Smooth muscle cell (in vitro differentiated cells): ENCODE results near the gene FAM8A1. TPM values are rescaled to one million over a fixed set of nuclear protein-coding genes. Genes with fewer than 3 reads are reported as not detected.

ENCODE experiments used
- DNase-seq: peaks from one replicate; lab custom pipeline; 2025; ENCODE audit not compliant: unreplicated experiment; lab: John Stamatoyannopoulos, UW
- H2AFZ ChIP-seq: fragments of 200-600 bp; sonication (generic); 2 replicates; pipeline ENCODE4 v1.6.0; 2016; ENCODE audit warnings: antibody characterized with exemption, low read depth, mild to moderate bottlenecking
- H3F3A ChIP-seq: fragments of 200-600 bp; sonication (generic); 2 replicates; pipeline ENCODE4 v1.6.0; 2017; ENCODE audit warnings: antibody characterized with exemption, low read depth
- H3K27ac ChIP-seq: fragments of 200-600 bp; sonication (generic); 2 replicates; pipeline ENCODE4 v1.5.1; 2016; ENCODE audit warnings: low read depth, mild to moderate bottlenecking
- H3K27me3 ChIP-seq: fragments of 200-600 bp; sonication (generic); 2 replicates; pipeline ENCODE4 v1.6.1; 2016; ENCODE audit warnings: low read depth, mild to moderate bottlenecking
- H3K36me3 ChIP-seq: fragments of 200-600 bp; sonication (generic); 2 replicates; pipeline ENCODE4 v1.5.1; 2016; ENCODE audit warnings: low read depth
- H3K4me1 ChIP-seq: fragments of 200-600 bp; sonication (generic); 2 replicates; pipeline ENCODE4 v1.5.1; 2016; ENCODE audit warnings: low read depth
- H3K4me2 ChIP-seq: fragments of 200-600 bp; sonication (generic); 2 replicates; pipeline ENCODE4 v1.6.0; 2016; ENCODE audit warnings: mild to moderate bottlenecking
- H3K4me3 ChIP-seq: fragments of 200-600 bp; sonication (generic); 2 replicates; pipeline ENCODE4 v1.5.1; 2016; ENCODE audit warnings: mild to moderate bottlenecking
- H3K79me2 ChIP-seq: fragments of 200-600 bp; sonication (generic); 2 replicates; pipeline ENCODE4 v1.6.0; 2016; ENCODE audit warnings: low read depth, mild to moderate bottlenecking
- H3K9ac ChIP-seq: fragments of 200-600 bp; sonication (generic); 2 replicates; pipeline ENCODE4 v1.6.0; 2016; ENCODE audit warnings: low read depth
- H3K9me3 ChIP-seq: fragments of 200-600 bp; sonication (generic); replicated peaks from 2 replicates; pipeline ENCODE4 v1.5.1; 2016; ENCODE audit warnings: low read depth
- H4K20me1 ChIP-seq: fragments of 200-600 bp; sonication (generic); 2 replicates; pipeline ENCODE4 v1.6.0; 2016; ENCODE audit warnings: low read depth
- WGBS: methylation state at CpG from one replicate; pipeline ENCODE4 v1.1.7; 2016; ENCODE audit warnings: low lambda C conversion rate; 5-methylcytosine and 5-hydroxymethylcytosine counted together
- polyA plus RNA-seq: library from polyadenylated mRNA; unstranded; fragments of >200 nt; fragmentation: Nextera tagmentation; extraction: Ambion mirVana; gene quantifications from 2 replicates; pipeline ENCODE4 v1.2.1, GENCODE V29; 2016
- total RNA-seq: library from RNA; depleted of rRNA; stranded (reverse); fragments of >200 nt; gene quantifications from 2 replicates; pipeline ENCODE4 v1.2.3, GENCODE V29; 2014
- TF ChIP-seq, protein P1 (sequence below): fragments of 200-600 bp; sonication (generic); IDR thresholded peaks from 2 replicates; pipeline ENCODE4 v1.5.1; 2017; ENCODE audit warnings: borderline replicate concordance, mild to moderate bottlenecking, antibody characterized with exemption; ENCODE audit not compliant: insufficient read depth, poor library complexity, severe bottlenecking

FAM8A1 gene
- total and polyA plus RNA-seq, 2 experiments from 2014 or later, result 11.8 to 33.2 TPM

- H3K4me3 ChIP-seq, result no peak overlapping the region
- 94% methylated on average over 5 of the region's 5 CpGs for WGBS
- H3K4me2 ChIP-seq, result no peak overlapping the region
- H3F3A ChIP-seq, result no peaks in the 10 kb centered on the region
- no peaks in the 10 kb centered on the region for H3K27me3 ChIP-seq
- H3K9ac ChIP-seq, result no peak overlapping the region
- no peak overlapping the region for H3K27ac ChIP-seq
- peaks cover 14% of the 10 kb centered on the region for H4K20me1 ChIP-seq
- H3K9me3 ChIP-seq, result no peaks in the 10 kb centered on the region
- H3K4me1 ChIP-seq, result no peaks in the 10 kb centered on the region
- DNase-seq, result no peak
- no peak overlapping the region for H2AFZ ChIP-seq
- H3K79me2 ChIP-seq, result peaks cover 14% of the 10 kb centered on the region
- TF ChIP-seq, protein P1, sequence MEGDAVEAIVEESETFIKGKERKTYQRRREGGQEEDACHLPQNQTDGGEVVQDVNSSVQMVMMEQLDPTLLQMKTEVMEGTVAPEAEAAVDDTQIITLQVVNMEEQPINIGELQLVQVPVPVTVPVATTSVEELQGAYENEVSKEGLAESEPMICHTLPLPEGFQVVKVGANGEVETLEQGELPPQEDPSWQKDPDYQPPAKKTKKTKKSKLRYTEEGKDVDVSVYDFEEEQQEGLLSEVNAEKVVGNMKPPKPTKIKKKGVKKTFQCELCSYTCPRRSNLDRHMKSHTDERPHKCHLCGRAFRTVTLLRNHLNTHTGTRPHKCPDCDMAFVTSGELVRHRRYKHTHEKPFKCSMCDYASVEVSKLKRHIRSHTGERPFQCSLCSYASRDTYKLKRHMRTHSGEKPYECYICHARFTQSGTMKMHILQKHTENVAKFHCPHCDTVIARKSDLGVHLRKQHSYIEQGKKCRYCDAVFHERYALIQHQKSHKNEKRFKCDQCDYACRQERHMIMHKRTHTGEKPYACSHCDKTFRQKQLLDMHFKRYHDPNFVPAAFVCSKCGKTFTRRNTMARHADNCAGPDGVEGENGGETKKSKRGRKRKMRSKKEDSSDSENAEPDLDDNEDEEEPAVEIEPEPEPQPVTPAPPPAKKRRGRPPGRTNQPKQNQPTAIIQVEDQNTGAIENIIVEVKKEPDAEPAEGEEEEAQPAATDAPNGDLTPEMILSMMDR, result no peak
- peaks cover 4% of the 10 kb centered on the region for H3K36me3 ChIP-seq
These were observed 22.0 kb downstream of the FAM8A1 start for GRCh38 chr6:17622144-17622543.

GRCh38 chr6:17624396-17624795, 24.3 kb downstream of the FAM8A1 start:
- Histone ChIP-seq H3K4me1 (no peaks in the 10 kb centered on the region), H3K27me3 (no peaks in the 10 kb centered on the region), H3K9ac (no peak overlapping the region), H3K79me2 (peaks cover 7% of the 10 kb centered on the region), H3K36me3 (peaks cover 24% of the 10 kb centered on the region), H4K20me1 (peaks cover 4% of the 10 kb centered on the region), H3K27ac (no peak overlapping the region), H3F3A (no peaks in the 10 kb centered on the region), H3K4me2 (no peak overlapping the region), H3K4me3 (no peak overlapping the region), H3K9me3 (no peaks in the 10 kb centered on the region), H2AFZ (no peak overlapping the region)
- 97% methylated on average over 1 of the region's 1 CpG for WGBS
- DNase-seq, result no peak
- TF ChIP-seq, protein P1, result no peak

DNA sequence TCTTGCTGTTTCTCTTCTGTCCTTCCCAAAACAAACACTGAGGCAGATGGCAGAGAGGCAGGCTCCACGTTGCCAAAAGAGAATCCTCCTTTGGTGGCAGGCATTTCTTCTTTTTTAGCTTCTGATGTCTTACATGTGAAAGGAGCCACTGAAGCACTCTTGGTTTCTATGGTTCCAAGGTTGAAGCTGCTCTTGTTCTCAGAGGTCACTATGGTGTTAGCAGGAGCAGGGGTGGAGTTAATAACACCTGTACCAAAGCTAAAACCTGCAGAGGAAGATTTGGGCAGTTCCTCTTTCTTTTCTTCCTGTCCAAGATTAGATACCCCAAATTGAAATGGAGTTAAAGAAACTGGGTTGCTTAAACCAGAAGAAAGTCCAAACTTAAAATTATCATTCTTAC, 28.8 kb downstream of the FAM8A1 start:
- Histone ChIP-seq H3K27ac (no peak overlapping the region), H3K4me3 (no peak overlapping the region), H4K20me1 (peaks cover 14% of the 10 kb centered on the region), H3K4me1 (no peaks in the 10 kb centered on the region), H3K27me3 (no peaks in the 10 kb centered on the region), H3K36me3 (peaks cover 37% of the 10 kb centered on the region), H3K9me3 (no peaks in the 10 kb centered on the region), H3K79me2 (peaks cover 7% of the 10 kb centered on the region), H3K9ac (no peak overlapping the region), H2AFZ (no peak overlapping the region), H3F3A (no peaks in the 10 kb centered on the region), H3K4me2 (no peak overlapping the region)
- TF ChIP-seq, protein P1, result no peak
- 91% methylated on average over 1 of the region's 1 CpG for WGBS
- DNase-seq, result no peak

- WGBS, result 95% methylated on average over 8 of the region's 8 CpGs
- H3K4me2 ChIP-seq, result no peak overlapping the region
- H3K9ac ChIP-seq, result no peak overlapping the region
- H3K79me2 ChIP-seq, result peaks cover 11% of the 10 kb centered on the region
- H2AFZ ChIP-seq, result no peak overlapping the region
- H3K4me3 ChIP-seq, result no peak overlapping the region
- no peak overlapping the region for H3K27ac ChIP-seq
- no peak for DNase-seq
- no peaks in the 10 kb centered on the region for H3K9me3 ChIP-seq
- no peaks in the 10 kb centered on the region for H3F3A ChIP-seq
- peaks cover 37% of the 10 kb centered on the region for H3K36me3 ChIP-seq
- H4K20me1 ChIP-seq, result peaks cover 20% of the 10 kb centered on the region
- H3K27me3 ChIP-seq, result no peaks in the 10 kb centered on the region
- H3K4me1 ChIP-seq, result no peaks in the 10 kb centered on the region
- TF ChIP-seq, protein P1, result no peak
These were observed 29.9 kb downstream of the FAM8A1 start for GRCh38 chr6:17629824-17630510.
